Activated naive CD8-positive, alpha-beta T cell treated with anti-CD3 and anti-CD28 coated beads, Interleukin-2, amount 50 U/mL, for 24 hours (primary cell): ENCODE results near the gene JMJD1C.
"Not testable (repeated sequence)": the region's sequence is repeated elsewhere in the genome, so short reads cannot be mapped to it uniquely, and the experiment has no call there.

ENCODE experiments used
- ATAC-seq: fragments of 150-1000 bp; cut with Tn5 transposase; one replicate; pipeline ENCODE4 v1.10.0; 2021
- DNase-seq: peaks from one replicate; pipeline ENCODE4 v3.0.0; 2021
- H3K27ac Mint-ChIP-seq: one replicate; pipeline ENCODE4 v1.8.0; 2021; ENCODE audit warnings: mild to moderate bottlenecking, mixed read lengths
- H3K27me3 Mint-ChIP-seq: one replicate; pipeline ENCODE4 v1.8.0; 2021; ENCODE audit warnings: mixed read lengths
- H3K36me3 Mint-ChIP-seq: one replicate; pipeline ENCODE4 v1.8.0; 2021; ENCODE audit warnings: low read depth, mixed read lengths
- H3K4me1 Mint-ChIP-seq: one replicate; pipeline ENCODE4 v1.8.0; 2021; ENCODE audit warnings: mixed read lengths
- H3K4me3 Mint-ChIP-seq: one replicate; pipeline ENCODE4 v1.8.0; 2021; ENCODE audit warnings: mild to moderate bottlenecking, moderate library complexity, mixed read lengths
- H3K9me3 Mint-ChIP-seq: one replicate; pipeline ENCODE4 v1.8.0; 2021; ENCODE audit warnings: mixed read lengths

Gene JMJD1C

DNA sequence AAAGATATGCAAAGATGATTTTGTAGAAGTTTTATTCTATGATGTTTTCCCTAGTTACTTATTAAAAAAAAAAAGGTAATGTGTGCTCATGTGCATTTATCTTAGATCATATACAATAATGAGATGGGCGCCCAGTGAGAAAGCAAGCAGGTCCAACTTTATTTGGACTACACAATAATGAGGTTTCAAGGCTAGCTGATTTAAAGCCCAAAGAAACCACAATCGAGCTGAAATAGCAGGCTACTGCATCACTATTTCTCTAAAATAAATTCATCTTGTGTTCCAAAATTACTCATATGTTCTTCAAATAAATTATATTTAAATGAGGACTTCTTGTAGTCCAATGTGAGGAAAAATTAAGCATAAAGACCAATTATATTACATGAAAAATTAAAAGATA is 110.1 kb downstream of the JMJD1C start:
- Mint-ChIP-seq H3K36me3 (no peaks in the 10 kb centered on the region), H3K9me3 (no peaks in the 10 kb centered on the region), H3K4me3 (peak overlapping the region; percentile 2), H3K4me1 (peaks cover 32% of the 10 kb centered on the region), H3K27ac (peak overlapping the region; percentile 65), H3K27me3 (no peaks in the 10 kb centered on the region)
- DNase-seq (no peak), ATAC-seq (no peak)

DNA sequence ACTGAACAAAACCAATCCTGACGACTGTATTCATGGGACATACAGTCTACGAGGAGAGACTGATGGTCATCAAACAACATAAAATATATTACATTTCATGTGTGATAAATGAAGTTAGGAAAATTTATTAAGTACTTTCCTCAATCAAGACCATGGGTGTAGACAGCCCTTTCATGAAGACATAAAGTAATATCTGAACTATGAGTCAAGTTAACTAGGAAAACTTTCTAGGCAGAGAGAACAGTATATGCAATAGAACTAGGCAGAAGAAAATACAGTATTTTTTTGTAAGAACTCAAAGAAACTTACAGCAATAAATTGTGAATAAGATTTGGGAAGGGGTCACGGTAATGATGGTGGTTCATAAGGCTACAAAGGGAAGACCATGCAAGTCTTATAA is 112.8 kb downstream of the JMJD1C start:
- Mint-ChIP-seq H3K9me3 (no peaks in the 10 kb centered on the region), H3K36me3 (no peaks in the 10 kb centered on the region), H3K4me3 (no peak overlapping the region), H3K27me3 (no peaks in the 10 kb centered on the region), H3K27ac (peak overlapping the region; percentile 17), H3K4me1 (peaks cover 36% of the 10 kb centered on the region)
- no peak for DNase-seq
- peak; percentile 51 for ATAC-seq

- peaks cover 25% of the 10 kb centered on the region for H3K4me1 Mint-ChIP-seq
- H3K9me3 Mint-ChIP-seq = no peaks in the 10 kb centered on the region
- no peaks in the 10 kb centered on the region for H3K36me3 Mint-ChIP-seq
- no peak for ATAC-seq
- no peak overlapping the region for H3K4me3 Mint-ChIP-seq
- no peak for DNase-seq
- H3K27ac Mint-ChIP-seq = no peak overlapping the region
- no peaks in the 10 kb centered on the region for H3K27me3 Mint-ChIP-seq
Observed at GRCh38 chr10:63348245-63348850, 117.4 kb downstream of the JMJD1C start.

- peak; percentile 40 for ATAC-seq
- Mint-ChIP-seq H3K27ac (no peak overlapping the region), H3K4me3 (no peak overlapping the region), H3K27me3 (no peaks in the 10 kb centered on the region), H3K36me3 (peaks cover 1% of the 10 kb centered on the region), H3K4me1 (peaks cover 16% of the 10 kb centered on the region), H3K9me3 (no peaks in the 10 kb centered on the region)
- no peak for DNase-seq
Observed at GRCh38 chr10:63346015-63346441, 119.7 kb downstream of the JMJD1C start.

DNA sequence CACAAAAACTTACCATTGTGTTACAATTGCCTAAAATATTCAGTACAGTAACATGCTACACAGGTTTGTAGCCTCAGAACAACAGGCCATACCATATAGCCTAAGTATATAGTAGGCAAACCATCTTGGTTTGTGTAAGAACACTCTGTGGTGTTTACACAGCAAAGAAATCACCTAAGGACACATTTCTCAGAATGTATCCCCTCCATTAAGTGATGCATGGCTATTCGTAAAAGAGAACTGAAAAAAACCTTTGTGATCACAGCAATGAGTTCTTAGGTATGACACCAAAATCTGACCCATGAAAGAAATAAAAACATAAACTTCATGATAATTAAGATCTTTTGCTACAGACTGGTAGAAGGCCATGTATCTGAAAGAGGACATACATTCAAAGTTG is 121.5 kb downstream of the JMJD1C start:
- DNase-seq = no peak
- Mint-ChIP-seq H3K4me1 (peaks cover 16% of the 10 kb centered on the region), H3K9me3 (no peaks in the 10 kb centered on the region), H3K27me3 (no peaks in the 10 kb centered on the region), H3K36me3 (peaks cover 4% of the 10 kb centered on the region), H3K27ac (peak overlapping the region; percentile 11), H3K4me3 (no peak overlapping the region)
- ATAC-seq = no peak

GRCh38 chr10:63343476-63343875 is 122.3 kb downstream of the JMJD1C start:
- peaks cover 4% of the 10 kb centered on the region for H3K36me3 Mint-ChIP-seq
- H3K27me3 Mint-ChIP-seq = no peaks in the 10 kb centered on the region
- H3K4me3 Mint-ChIP-seq = no peak overlapping the region
- peaks cover 16% of the 10 kb centered on the region for H3K4me1 Mint-ChIP-seq
- ATAC-seq (no peak), DNase-seq (no peak)
- no peaks in the 10 kb centered on the region for H3K9me3 Mint-ChIP-seq
- no peak overlapping the region for H3K27ac Mint-ChIP-seq

DNA sequence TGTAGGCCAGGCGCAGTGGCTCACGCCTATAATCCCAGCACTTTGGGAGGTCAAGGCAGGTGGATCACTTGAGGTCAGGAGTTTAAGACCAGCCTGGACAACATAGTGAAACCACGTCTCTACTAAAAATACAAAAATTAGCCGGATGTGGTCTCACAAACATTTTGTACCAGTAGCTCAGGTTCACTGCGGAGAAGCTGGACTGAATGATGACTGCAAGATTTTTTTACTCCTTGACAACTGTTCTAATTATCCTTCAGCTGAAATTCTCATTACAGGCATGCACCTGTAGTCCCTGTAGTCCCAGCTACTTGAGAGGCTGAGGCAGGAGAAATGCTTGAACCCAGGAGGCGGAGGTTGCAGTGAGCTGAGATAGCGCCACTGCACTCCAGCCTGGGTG is 126.1 kb downstream of the JMJD1C start:
- not testable (repeated sequence) for H3K27me3 Mint-ChIP-seq, H3K4me3 Mint-ChIP-seq, H3K27ac Mint-ChIP-seq, H3K36me3 Mint-ChIP-seq, DNase-seq, H3K9me3 Mint-ChIP-seq, H3K4me1 Mint-ChIP-seq, ATAC-seq

DNA sequence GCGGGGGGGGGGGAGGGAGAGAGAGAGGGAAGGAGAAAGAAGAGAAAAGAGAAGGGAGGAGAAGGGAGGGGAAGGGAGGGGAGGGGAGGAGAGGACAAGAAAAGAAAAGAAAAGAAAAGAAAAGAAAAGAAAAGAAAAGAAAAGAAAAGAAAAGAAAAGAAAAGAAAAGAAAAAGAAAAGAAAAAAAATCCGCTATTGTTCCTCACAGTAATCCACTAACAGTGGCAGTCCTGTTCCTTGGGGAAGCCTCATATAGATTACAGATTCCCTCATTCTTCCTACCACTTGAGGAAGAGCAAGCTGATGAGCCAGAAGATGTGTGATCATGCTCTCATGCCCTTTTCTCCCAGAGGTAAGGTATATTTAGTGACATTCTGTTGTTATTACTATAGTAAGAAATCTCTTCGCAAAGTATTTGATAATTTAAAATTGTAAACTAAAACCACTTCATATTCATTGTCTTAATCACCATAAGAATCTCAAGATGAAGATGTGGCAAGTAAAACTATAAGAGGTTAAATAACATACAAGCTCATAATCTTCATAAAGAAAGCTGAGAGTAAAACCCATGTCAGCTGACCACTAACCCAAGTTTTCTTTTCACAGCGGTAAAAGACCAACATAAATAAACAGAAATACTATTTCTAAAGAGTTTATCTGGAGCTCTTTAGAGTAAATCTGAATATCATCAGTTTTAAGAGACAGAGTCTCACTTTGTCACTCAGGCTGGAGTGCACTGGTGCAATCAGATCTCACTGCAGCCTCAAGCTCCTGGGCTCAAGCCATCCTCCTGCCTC is 128.1 kb downstream of the JMJD1C start:
- Mint-ChIP-seq H3K27me3 (no peaks in the 10 kb centered on the region), H3K27ac (no peak overlapping the region), H3K4me1 (no peaks in the 10 kb centered on the region), H3K4me3 (no peak overlapping the region), H3K9me3 (no peaks in the 10 kb centered on the region), H3K36me3 (peaks cover 4% of the 10 kb centered on the region)
- ATAC-seq (no peak), DNase-seq (no peak)

DNA sequence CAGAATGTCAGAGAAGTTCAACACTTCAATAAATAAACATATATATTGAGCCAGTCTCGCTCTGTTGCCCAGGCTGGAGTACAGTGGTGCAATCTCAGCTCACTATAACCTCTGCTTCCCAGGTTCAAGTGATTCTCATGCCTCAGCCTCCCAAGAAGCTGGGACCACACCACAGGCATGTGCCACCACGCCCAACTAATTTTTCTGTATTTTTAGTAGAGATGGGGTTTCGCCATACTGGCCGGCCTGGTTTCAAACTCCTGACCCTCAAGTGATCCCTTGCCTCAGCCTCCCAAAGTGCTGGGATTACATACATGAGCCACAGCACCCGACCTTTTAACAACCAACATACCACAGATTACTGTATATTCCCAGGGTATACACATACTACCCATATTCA is 134.2 kb downstream of the JMJD1C start:
- ATAC-seq (no peak), DNase-seq (no peak)
- H3K9me3 Mint-ChIP-seq = no peaks in the 10 kb centered on the region
- H3K4me1 Mint-ChIP-seq = no peaks in the 10 kb centered on the region
- no peaks in the 10 kb centered on the region for H3K27me3 Mint-ChIP-seq
- no peak overlapping the region for H3K4me3 Mint-ChIP-seq
- no peak overlapping the region for H3K27ac Mint-ChIP-seq
- no peaks in the 10 kb centered on the region for H3K36me3 Mint-ChIP-seq

DNA sequence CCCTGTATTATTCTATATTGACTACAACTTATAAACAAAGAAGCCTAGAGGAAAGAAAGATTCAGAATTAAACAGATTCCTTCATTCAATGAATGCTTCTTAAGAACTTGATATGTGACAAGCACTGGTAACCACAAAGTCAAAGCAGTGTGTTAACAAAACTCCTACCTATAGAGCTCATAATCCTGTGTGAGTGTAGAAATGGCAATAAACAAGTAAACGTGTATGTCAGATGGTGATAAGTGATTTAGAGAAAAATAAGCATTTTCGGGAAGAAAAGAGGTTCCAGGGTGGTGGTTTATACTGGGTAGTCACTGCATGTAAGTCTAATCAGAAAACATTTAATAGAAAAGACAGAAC is 141.3 kb downstream of the JMJD1C start:
- Mint-ChIP-seq H3K36me3 (peaks cover 7% of the 10 kb centered on the region), H3K27me3 (no peaks in the 10 kb centered on the region), H3K9me3 (no peaks in the 10 kb centered on the region), H3K4me1 (no peaks in the 10 kb centered on the region), H3K27ac (no peak overlapping the region), H3K4me3 (no peak overlapping the region)
- no peak for ATAC-seq
- no peak for DNase-seq

- no peak overlapping the region for H3K27ac Mint-ChIP-seq
- no peak overlapping the region for H3K4me3 Mint-ChIP-seq
- no peak for DNase-seq
- ATAC-seq = no peak
- H3K9me3 Mint-ChIP-seq = no peaks in the 10 kb centered on the region
- H3K4me1 Mint-ChIP-seq = no peaks in the 10 kb centered on the region
- H3K36me3 Mint-ChIP-seq = peaks cover 8% of the 10 kb centered on the region
- no peaks in the 10 kb centered on the region for H3K27me3 Mint-ChIP-seq
Observed at GRCh38 chr10:63323701-63324494, 141.9 kb downstream of the JMJD1C start.

DNA sequence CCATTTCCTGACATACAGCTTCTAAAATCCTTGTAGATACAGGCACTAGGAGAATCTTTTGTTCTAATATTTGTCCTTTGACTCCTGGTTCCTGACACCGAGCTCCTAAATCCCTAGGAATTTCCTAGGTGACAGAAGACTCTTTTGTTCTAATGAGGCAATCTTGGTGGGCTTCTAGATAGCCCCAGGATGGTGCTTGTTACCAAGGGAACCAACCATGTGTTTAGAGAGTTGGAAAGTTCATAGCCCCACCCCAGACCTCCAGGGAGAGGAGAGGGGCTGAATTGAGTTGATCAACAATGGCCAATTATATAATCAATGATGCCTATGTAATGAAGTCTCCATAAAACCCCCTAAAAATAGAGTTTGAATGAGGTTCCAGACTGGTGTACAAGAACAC is 145.1 kb downstream of the JMJD1C start:
- Mint-ChIP-seq H3K4me1 (no peaks in the 10 kb centered on the region), H3K9me3 (no peaks in the 10 kb centered on the region), H3K4me3 (no peak overlapping the region), H3K36me3 (peaks cover 10% of the 10 kb centered on the region), H3K27me3 (no peaks in the 10 kb centered on the region), H3K27ac (no peak overlapping the region)
- DNase-seq (no peak), ATAC-seq (no peak)

- no peaks in the 10 kb centered on the region for H3K4me1 Mint-ChIP-seq
- H3K9me3 Mint-ChIP-seq = no peaks in the 10 kb centered on the region
- H3K27me3 Mint-ChIP-seq = no peaks in the 10 kb centered on the region
- peaks cover 10% of the 10 kb centered on the region for H3K36me3 Mint-ChIP-seq
- ATAC-seq (no peak), DNase-seq (no peak)
- no peak overlapping the region for H3K4me3 Mint-ChIP-seq
- H3K27ac Mint-ChIP-seq = no peak overlapping the region
Observed at GRCh38 chr10:63319231-63319630, 146.5 kb downstream of the JMJD1C start.

GRCh38 chr10:63318491-63318890 is 147.3 kb downstream of the JMJD1C start:
- DNase-seq = no peak
- Mint-ChIP-seq H3K4me3 (no peak overlapping the region), H3K27me3 (no peaks in the 10 kb centered on the region), H3K9me3 (no peaks in the 10 kb centered on the region), H3K27ac (no peak overlapping the region), H3K36me3 (peaks cover 10% of the 10 kb centered on the region), H3K4me1 (no peaks in the 10 kb centered on the region)
- no peak for ATAC-seq

- Mint-ChIP-seq H3K27me3 (no peaks in the 10 kb centered on the region), H3K27ac (no peak overlapping the region)
- no peak for ATAC-seq
Observed at GRCh38 chr10:63314020-63314419, 151.8 kb downstream of the JMJD1C start.

More at GRCh38 chr10:63314020-63314419, 151.8 kb downstream of the JMJD1C start:
- H3K36me3 Mint-ChIP-seq = peaks cover 2% of the 10 kb centered on the region
- DNase-seq = no peak
- no peak overlapping the region for H3K4me3 Mint-ChIP-seq
- H3K4me1 Mint-ChIP-seq = no peaks in the 10 kb centered on the region
- no peaks in the 10 kb centered on the region for H3K9me3 Mint-ChIP-seq
